Panc1 (cell line): ENCODE data around the gene ENOX1. TPM values are rescaled to one million over a fixed set of nuclear protein-coding genes. Genes with fewer than 3 reads are reported as not detected.

Experiments
- ATAC-seq: fragments of 200-7000 bp; cut with Tn5 transposase; 2 replicates; pipeline ENCODE4 v1.9.1; 2020; ENCODE audit warnings: mild to moderate bottlenecking, moderate library complexity
- BruUV-seq: library from RNA; stranded (reverse); fragments of 400-500 nt; replicated peaks from 2 replicates; lab custom pipeline; 2021; lab: Mats Ljungman, UMichigan
- CTCF ChIA-PET: fragments of 300-600 bp; sonication (Branson Sonifier 250); formaldehyde crosslinking; loops from one replicate; lab custom pipeline; 2022; ENCODE audit warnings: antibody characterized with exemption; lab: Charles Lee
- POLR2A ChIA-PET: fragments of 300-600 bp; sonication (Branson Sonifier 250); formaldehyde crosslinking; loops from one replicate; lab custom pipeline; 2022; ENCODE audit warnings: antibody characterized with exemption; lab: Charles Lee
- DNase-seq: peaks from one replicate; pipeline ENCODE4 v3.0.0-alpha.2; 2010; ENCODE audit warnings: low read depth, low spot score
- H3K27ac ChIP-seq: 2 replicates; pipeline ENCODE4 v1.5.1; 2011; ENCODE audit warnings: mild to moderate bottlenecking, low read length, inconsistent platforms
- H3K27me3 ChIP-seq: fragments of 200-500 bp; sonication (Bioruptor generic); 2 replicates; pipeline ENCODE4 v1.6.0; 2014; ENCODE audit warnings: low read length, inconsistent platforms; ENCODE audit not compliant: control insufficient read depth, insufficient read depth
- H3K36me3 ChIP-seq: fragments of 200-500 bp; sonication (Bioruptor generic); 2 replicates; pipeline ENCODE4 v1.5.1; 2014; ENCODE audit warnings: inconsistent platforms, mild to moderate bottlenecking, low read length, moderate library complexity; ENCODE audit not compliant: control insufficient read depth, insufficient read depth
- H3K4me1 ChIP-seq: 2 replicates; pipeline ENCODE4 v1.5.1; 2011; ENCODE audit warnings: inconsistent platforms, mild to moderate bottlenecking, low read length, moderate library complexity; ENCODE audit not compliant: control insufficient read depth, insufficient read depth
- H3K4me3 ChIP-seq, 2 experiments: 2 replicates each; pipeline ENCODE4 v1.5.1; 2011 to 2012; ENCODE audit warnings: low read depth in 2 of 2, low read length in 2 of 2, mild to moderate bottlenecking in 2 of 2, inconsistent platforms in 1 of 2, moderate library complexity in 1 of 2
- H3K9me3 ChIP-seq: fragments of 200-500 bp; sonication (Bioruptor generic); 2 replicates; pipeline ENCODE4 v1.5.1; 2014; ENCODE audit warnings: low read depth, mild to moderate bottlenecking, inconsistent platforms, low read length, moderate library complexity; ENCODE audit not compliant: control insufficient read depth, insufficient read depth
- POLR2AphosphoS5 ChIP-seq: IDR thresholded peaks from 2 replicates; pipeline ENCODE4 v1.6.1; 2012; ENCODE audit warnings: mild to moderate bottlenecking, low read depth, low read length, moderate library complexity
- SIN3A ChIP-seq: IDR thresholded peaks from 2 replicates; pipeline ENCODE4 v1.6.1; 2012; ENCODE audit warnings: low read depth, mild to moderate bottlenecking, low read length, moderate library complexity, borderline replicate concordance; ENCODE audit not compliant: insufficient read depth
- TCF7L2 ChIP-seq: IDR thresholded peaks from 2 replicates; pipeline ENCODE4 v1.6.1; 2011; ENCODE audit warnings: mild to moderate bottlenecking, low read depth, low read length, inconsistent platforms
- in situ Hi-C: cut with HindIII; loops from 2 replicates; pipeline ENCODE4 v1.10.0; 2016; ENCODE audit warnings: low sequenced_read_pairs, low pct_unique_long_range_greater_than_20kb
- intact Hi-C: fragments of 100-400 bp; cut with micrococcal nuclease; formaldehyde crosslinking; loops from one replicate; pipeline ENCODE4 v1.10.0; 2022; ENCODE audit not compliant: unreplicated experiment
- total RNA-seq: library from RNA; stranded (reverse); gene quantifications from one replicate; pipeline ENCODE4 v1.2.1, GENCODE V29; 2021; ENCODE audit not compliant: unreplicated experiment
- TF ChIP-seq, protein P1 (sequence below): fragments of 450-650 bp; IDR thresholded peaks from 2 replicates; pipeline ENCODE4 v1.5.1; 2017; ENCODE audit warnings: mild to moderate bottlenecking
- TF ChIP-seq, protein P2 (sequence below), 2 experiments: IDR thresholded peaks; 2 replicates each; pipeline ENCODE4 v1.6.1; 2011 to 2012; ENCODE audit warnings: low read depth in 2 of 2, control low read depth in 1 of 2, low read length in 1 of 2, mild to moderate bottlenecking in 1 of 2, moderate library complexity in 1 of 2; ENCODE audit not compliant: insufficient read depth in 1 of 2

Gene ENOX1
- total RNA-seq, 1 experiment from 2014 or later, result 0.23 TPM

DNA sequence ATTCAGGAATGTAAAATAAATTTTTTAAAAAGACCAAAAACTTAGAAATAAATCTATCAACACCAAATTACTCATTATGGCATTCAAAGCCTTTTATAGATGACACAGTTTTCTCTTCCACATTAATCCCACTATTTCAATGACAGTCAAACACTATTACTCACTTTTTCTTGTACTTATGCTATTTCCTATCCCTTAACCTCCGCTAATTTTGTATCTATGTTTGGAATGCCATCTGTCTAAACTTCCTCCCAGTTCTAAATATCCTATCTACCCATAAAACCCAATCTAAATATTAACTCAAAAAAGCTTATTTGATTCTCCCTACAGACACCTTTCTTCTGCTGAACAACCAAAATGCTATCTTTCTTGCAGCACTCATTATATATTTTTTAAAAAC lies 203.5 kb downstream of the ENOX1 start:
- CTCF ChIA-PET, result no interaction called here
- Histone ChIP-seq H3K9me3 (no peaks in the 10 kb centered on the region), H3K27ac (no peak overlapping the region), H3K4me3 (no peak overlapping the region), H3K27me3 (no peaks in the 10 kb centered on the region), H3K4me1 (no peaks in the 10 kb centered on the region), H3K36me3 (no peaks in the 10 kb centered on the region)
- in situ Hi-C loops, result no loop called here
- ATAC-seq (no peak), DNase-seq (no peak)
- POLR2A ChIA-PET, result interaction anchor here (0.7 kb wide), 1 partner anchor 16 kb away, joined by 3 read pairs; no protein-coding TSS in a partner anchor
- TF ChIP-seq TCF7L2 (no peak), SIN3A (no peak), POLR2AphosphoS5 (no peak)
- TF ChIP-seq, protein P1, sequence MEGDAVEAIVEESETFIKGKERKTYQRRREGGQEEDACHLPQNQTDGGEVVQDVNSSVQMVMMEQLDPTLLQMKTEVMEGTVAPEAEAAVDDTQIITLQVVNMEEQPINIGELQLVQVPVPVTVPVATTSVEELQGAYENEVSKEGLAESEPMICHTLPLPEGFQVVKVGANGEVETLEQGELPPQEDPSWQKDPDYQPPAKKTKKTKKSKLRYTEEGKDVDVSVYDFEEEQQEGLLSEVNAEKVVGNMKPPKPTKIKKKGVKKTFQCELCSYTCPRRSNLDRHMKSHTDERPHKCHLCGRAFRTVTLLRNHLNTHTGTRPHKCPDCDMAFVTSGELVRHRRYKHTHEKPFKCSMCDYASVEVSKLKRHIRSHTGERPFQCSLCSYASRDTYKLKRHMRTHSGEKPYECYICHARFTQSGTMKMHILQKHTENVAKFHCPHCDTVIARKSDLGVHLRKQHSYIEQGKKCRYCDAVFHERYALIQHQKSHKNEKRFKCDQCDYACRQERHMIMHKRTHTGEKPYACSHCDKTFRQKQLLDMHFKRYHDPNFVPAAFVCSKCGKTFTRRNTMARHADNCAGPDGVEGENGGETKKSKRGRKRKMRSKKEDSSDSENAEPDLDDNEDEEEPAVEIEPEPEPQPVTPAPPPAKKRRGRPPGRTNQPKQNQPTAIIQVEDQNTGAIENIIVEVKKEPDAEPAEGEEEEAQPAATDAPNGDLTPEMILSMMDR, result no peak
- TF ChIP-seq, protein P2, sequence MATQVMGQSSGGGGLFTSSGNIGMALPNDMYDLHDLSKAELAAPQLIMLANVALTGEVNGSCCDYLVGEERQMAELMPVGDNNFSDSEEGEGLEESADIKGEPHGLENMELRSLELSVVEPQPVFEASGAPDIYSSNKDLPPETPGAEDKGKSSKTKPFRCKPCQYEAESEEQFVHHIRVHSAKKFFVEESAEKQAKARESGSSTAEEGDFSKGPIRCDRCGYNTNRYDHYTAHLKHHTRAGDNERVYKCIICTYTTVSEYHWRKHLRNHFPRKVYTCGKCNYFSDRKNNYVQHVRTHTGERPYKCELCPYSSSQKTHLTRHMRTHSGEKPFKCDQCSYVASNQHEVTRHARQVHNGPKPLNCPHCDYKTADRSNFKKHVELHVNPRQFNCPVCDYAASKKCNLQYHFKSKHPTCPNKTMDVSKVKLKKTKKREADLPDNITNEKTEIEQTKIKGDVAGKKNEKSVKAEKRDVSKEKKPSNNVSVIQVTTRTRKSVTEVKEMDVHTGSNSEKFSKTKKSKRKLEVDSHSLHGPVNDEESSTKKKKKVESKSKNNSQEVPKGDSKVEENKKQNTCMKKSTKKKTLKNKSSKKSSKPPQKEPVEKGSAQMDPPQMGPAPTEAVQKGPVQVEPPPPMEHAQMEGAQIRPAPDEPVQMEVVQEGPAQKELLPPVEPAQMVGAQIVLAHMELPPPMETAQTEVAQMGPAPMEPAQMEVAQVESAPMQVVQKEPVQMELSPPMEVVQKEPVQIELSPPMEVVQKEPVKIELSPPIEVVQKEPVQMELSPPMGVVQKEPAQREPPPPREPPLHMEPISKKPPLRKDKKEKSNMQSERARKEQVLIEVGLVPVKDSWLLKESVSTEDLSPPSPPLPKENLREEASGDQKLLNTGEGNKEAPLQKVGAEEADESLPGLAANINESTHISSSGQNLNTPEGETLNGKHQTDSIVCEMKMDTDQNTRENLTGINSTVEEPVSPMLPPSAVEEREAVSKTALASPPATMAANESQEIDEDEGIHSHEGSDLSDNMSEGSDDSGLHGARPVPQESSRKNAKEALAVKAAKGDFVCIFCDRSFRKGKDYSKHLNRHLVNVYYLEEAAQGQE (IDR thresholded peaks at IDR 0.05; ENCODE audit: insufficient read depth in 1 of 2, low read depth in 2 of 2, low read length in 1 of 2), result no peak
- BruUV-seq, result no TSS peak
- intact Hi-C loops, result no loop called here

DNA sequence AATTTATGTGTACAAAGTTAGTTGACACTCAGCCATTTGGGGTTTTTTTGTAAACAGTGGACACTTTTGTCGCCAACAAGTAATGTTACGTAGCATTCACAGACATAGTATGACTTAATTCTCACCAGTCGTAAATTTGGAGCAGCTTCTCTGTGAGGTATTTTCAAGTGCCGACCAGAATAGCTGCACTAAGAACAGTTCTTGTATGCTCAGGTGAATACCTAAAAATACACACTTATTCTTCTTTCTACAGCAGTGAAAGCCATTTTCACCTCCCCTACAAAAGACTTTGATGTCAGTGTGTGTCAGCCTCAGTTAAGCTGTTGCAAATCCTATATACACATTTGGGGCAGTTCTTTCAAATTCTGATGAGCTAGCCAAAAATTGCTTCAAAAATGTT lies 206.5 kb downstream of the ENOX1 start:
- no peak overlapping the region for H3K4me3 ChIP-seq
- TF ChIP-seq, protein P1, result no peak
- TF ChIP-seq POLR2AphosphoS5 (no peak), SIN3A (no peak), TCF7L2 (no peak)
- TF ChIP-seq, protein P2 (IDR thresholded peaks at IDR 0.05; ENCODE audit: insufficient read depth in 1 of 2, low read depth in 2 of 2, low read length in 1 of 2), result no peak
- ChIA-PET CTCF (no interaction called here), POLR2A (no interaction called here)
- H3K36me3 ChIP-seq, result no peaks in the 10 kb centered on the region
- no TSS peak for BruUV-seq
- H3K27me3 ChIP-seq, result no peaks in the 10 kb centered on the region
- intact Hi-C loops, result no loop called here
- H3K4me1 ChIP-seq, result no peaks in the 10 kb centered on the region
- in situ Hi-C loops, result no loop called here
- no peak for DNase-seq
- H3K9me3 ChIP-seq, result no peaks in the 10 kb centered on the region
- no peak overlapping the region for H3K27ac ChIP-seq
- ATAC-seq, result no peak
